ENCODE measurements around the gene TFAP2D. TPM values are rescaled to one million over a fixed set of nuclear protein-coding genes. Genes with fewer than 3 reads are reported as not detected.

The TFAP2D gene
- total RNA-seq, 2 donors from 2014 or later, result not detected

DNA sequence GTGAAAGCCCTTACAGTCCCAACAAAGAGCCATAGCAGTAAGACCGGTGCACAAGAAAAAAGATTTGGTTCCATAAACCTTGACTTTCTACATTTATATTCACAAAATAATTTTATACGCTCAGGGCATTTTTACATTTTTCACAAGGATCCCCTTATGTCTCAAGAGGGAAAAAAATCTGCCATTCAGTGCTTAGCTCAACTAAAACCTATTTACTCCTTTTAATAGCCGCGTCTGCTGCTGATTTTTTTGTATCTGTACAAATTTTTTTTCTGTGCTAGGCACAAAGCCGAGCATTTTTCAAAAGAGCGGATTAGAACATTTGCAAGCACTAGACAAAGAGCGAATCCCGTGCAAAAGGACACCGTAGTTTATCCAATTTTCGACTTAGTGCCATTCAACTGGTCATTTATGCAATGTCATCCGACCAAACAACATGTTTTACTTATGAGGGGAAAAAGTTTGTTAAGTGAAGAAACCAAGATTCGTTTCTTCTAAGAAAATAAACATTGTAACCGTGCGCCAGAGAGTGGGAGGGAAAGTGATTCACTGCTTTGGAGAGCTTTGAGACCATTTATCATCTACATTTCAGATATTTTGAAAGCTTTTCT, 3.7 kb downstream of the TFAP2D start:
- intact Hi-C loops (cut with DNase I), result loop anchor here in 1 of 2 donors (5.0 kb wide), 1 partner anchor 1655 kb away; no protein-coding TSS in a partner anchor
- no peak for DNase-seq (ENCODE audit: low spot score)

- intact Hi-C loops (cut with DNase I), result loop anchor here in 1 of 2 donors (5.0 kb wide), 1 partner anchor 1654 kb away; no protein-coding TSS in a partner anchor
- DNase-seq (ENCODE audit: low spot score), result no peak
Observed at GRCh38 chr6:50717734-50718457, 4.6 kb downstream of the TFAP2D start.

GRCh38 chr6:50718566-50718965, 5.2 kb downstream of the TFAP2D start:
- intact Hi-C loops (cut with DNase I), result loop anchor here in 1 of 2 donors (5.0 kb wide), 1 partner anchor 1654 kb away; no protein-coding TSS in a partner anchor
- DNase-seq (ENCODE audit: low spot score), result no peak

DNA sequence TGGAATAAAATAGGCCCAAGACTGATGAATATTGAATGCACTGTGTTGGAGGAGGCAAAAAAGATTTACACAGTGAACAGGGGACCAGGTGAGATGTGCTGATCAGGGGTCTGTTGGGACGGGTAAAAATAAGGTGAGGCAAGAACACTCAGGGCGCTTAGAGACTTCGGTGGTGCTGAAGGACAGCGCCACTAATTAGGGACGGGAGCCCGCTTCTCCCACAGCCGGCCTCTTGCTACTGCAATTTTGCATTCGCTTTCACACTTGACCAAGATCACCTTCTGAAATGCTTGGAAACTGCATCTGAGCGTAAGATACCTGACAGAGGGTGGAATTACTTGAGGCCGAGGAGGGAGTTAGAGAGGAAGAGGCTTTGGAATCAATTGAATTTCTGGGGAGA, 7.3 kb downstream of the TFAP2D start:
- DNase-seq (ENCODE audit: low spot score), result no peak
- intact Hi-C loops (cut with DNase I), result no loop called here

- intact Hi-C loops (cut with DNase I), result no loop called here
Observed at GRCh38 chr6:50721978-50722377, 8.7 kb downstream of the TFAP2D start.

GRCh38 chr6:50722829-50723554, 9.7 kb downstream of the TFAP2D start:
- no peak for DNase-seq (ENCODE audit: low spot score)
- intact Hi-C loops (cut with DNase I), result no loop called here

More at GRCh38 chr6:50721978-50722377, 8.7 kb downstream of the TFAP2D start:
- DNase-seq (ENCODE audit: low spot score), result no peak

- no peak for DNase-seq (ENCODE audit: low spot score)
- intact Hi-C loops (cut with DNase I), result no loop called here
Observed at GRCh38 chr6:50724381-50725124, 11.2 kb downstream of the TFAP2D start.

DNA sequence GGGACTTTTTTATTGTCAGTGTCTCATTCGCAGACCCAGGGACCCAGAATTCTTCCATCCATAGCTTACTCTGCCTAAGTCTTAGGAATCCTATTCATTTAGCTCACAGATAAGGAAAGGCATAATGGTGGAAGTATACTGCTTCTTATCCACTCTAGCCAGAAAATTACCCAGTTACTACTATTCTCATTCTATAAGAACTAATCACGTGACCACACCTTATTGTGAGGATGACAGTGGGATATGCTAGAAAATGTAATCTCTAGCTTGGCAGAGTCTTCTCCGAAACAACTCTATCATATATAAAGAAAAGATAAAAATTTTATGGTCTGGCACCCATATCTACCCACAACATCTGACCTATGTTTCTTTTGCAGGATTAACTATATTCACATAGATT, 21.2 kb downstream of the TFAP2D start:
- intact Hi-C loops (cut with DNase I), result no loop called here
- no peak for DNase-seq (ENCODE audit: low spot score)

DNA sequence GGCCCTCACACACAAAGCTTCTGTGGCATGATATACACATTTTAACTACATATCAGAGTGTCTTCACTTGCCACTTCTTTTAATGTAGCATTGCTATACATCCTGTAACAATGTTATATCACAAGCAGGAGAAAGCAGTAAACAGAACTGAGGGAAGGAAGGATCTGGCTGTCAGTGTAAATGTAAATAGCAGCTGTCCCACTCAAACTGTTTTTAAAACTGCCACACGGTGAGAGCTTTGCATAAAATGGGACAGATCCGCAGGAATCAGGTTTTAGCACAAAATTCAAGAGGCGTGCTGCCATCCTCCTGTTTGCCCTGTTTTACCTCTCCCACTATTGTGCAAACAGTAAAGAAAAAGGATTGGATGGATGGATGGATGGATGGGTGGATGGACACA, 28.8 kb downstream of the TFAP2D start:
- DNase-seq (ENCODE audit: low spot score), result no peak
- intact Hi-C loops (cut with DNase I), result no loop called here

DNA sequence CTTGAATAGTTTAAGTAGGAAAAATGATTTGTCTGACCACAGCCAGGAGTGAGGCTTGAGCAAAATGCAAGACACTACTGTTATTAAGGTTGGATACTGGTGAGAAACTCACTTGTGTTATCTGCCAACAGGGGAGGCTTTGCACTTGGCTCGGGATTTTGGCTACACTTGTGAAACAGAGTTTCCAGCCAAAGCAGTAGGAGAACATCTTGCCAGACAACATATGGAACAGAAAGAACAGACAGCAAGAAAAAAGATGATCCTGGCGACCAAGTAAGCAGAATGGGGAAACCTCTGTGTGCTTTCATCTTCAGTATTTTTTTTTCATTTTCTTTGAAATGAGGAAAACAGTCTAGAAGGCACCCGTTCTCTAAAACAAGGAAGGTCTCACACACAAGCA, 31.6 kb downstream of the TFAP2D start:
- intact Hi-C loops (cut with DNase I), result no loop called here
- DNase-seq (ENCODE audit: low spot score), result no peak

GRCh38 chr6:50762798-50763197, 49.5 kb downstream of the TFAP2D start:
- DNase-seq (ENCODE audit: low spot score), result no peak

DNA sequence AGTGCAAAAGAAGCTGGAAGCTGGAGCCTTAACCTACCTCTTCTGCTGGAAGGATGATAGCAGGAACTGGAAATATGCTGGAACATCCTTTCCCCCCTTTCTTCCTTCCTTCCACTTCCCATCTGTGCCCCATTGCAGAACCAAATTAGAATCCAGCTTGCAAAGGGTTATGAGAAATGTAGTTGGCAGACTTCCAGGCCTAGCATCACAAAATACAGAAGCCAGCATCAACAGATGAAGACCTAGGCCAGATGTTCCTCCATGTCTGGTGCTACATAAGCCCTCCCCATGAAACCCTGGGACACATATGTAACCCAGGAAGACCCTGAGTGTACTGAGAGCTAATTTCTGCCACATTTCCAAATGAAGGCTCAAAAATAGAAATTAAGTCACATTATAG, 65.4 kb downstream of the TFAP2D start:
- intact Hi-C loops (cut with DNase I), result no loop called here
- no peak for DNase-seq (ENCODE audit: low spot score)

More at GRCh38 chr6:50762798-50763197, 49.5 kb downstream of the TFAP2D start:
- intact Hi-C loops (cut with DNase I), result no loop called here

- no peak for DNase-seq (ENCODE audit: low spot score)
- intact Hi-C loops (cut with DNase I), result no loop called here
Observed at GRCh38 chr6:50780382-50780781, 67.1 kb downstream of the TFAP2D start.

DNA sequence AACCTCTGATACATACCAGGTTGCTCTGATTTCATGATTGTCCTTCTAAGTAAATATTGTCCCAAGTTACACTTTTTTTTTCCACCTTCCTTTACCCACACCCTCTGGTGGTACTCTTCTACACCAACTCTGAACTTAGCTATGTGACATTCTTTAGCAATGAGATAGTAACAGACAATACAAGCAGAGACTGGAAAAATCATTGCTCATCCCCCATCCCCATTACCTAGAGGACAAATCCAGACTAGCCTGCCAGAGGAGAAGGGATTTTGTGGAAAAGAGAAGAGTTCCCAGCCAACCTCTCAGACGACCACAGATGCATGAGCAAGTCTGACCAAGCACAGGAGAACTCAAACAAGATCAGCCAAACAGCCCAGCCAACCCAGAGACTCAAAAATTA, 72.6 kb downstream of the TFAP2D start:
- DNase-seq (ENCODE audit: low spot score), result no peak
- intact Hi-C loops (cut with DNase I), result loop anchor here in 1 of 2 donors (5.0 kb wide), 1 partner anchor 434 kb away; no protein-coding TSS in a partner anchor

GRCh38 chr6:50791900-50792508, 78.7 kb downstream of the TFAP2D start:
- DNase-seq (ENCODE audit: low spot score), result no peak
- intact Hi-C loops (cut with DNase I), result no loop called here

- intact Hi-C loops (cut with DNase I), result no loop called here
Observed at GRCh38 chr6:50792771-50793170, 79.4 kb downstream of the TFAP2D start.

GRCh38 chr6:50795574-50795973, 82.2 kb downstream of the TFAP2D start:
- DNase-seq (ENCODE audit: low spot score), result no peak
- intact Hi-C loops (cut with DNase I), result no loop called here

More at GRCh38 chr6:50792771-50793170, 79.4 kb downstream of the TFAP2D start:
- DNase-seq (ENCODE audit: low spot score), result no peak

DNA sequence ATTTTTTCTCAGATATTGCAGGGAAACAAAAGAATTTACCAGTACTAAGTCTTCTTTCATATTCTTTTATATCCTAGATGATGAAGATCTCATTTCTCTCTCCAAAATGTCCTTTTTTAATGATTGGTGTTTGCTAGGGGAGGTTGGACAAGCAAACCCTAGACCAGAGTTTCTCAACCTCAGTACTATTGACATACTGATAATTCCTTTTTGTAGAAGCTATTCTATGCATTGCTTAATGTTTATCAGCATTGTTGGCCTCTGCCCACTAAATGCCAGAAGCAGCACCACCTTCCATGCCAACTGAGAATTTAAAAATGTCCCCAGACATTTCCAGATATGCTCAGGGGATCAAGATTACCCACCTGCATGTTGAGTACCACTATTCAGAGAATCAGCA, 91.0 kb downstream of the TFAP2D start:
- no peak for DNase-seq (ENCODE audit: low spot score)
- intact Hi-C loops (cut with DNase I), result no loop called here

DNA sequence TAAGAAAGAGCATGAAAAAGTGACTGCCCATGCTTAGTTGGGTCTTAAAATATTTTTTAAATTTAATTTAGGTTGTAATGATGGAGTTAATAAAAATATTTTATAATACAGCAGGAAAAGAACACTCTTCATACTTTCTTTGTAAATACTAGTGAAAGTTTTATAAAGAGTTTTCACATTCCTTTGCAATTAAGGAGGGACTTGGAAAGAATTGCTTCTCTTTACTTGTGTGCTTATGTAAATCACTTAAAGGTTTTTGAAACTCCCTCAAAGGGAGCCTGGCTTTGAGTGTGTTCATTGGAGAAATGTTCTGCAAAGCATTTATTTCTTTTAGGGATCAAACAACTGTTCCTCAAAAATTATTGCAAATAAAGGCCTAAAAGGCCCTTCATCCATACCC, 93.7 kb downstream of the TFAP2D start:
- intact Hi-C loops (cut with DNase I), result no loop called here

More for the DNA sequence above, 93.7 kb downstream of the TFAP2D start:
- DNase-seq (ENCODE audit: low spot score), result no peak

Measured in posterior vena cava (tissue), 2 donors.